Prostate gland (tissue), 2 donors: ENCODE data around the gene GNB3. TPM values are rescaled to one million over a fixed set of nuclear protein-coding genes. Genes with fewer than 3 reads are reported as not detected.

Experiments
- DNase-seq: peaks from one replicate; pipeline ENCODE4 v3.0.0-alpha.2; 2019; ENCODE audit warnings: low spot score
- H3K27ac ChIP-seq, 2 donors: fragments of 200-600 bp; sonication (generic); 2 replicates each; pipeline ENCODE4 v1.5.1; 2017 to 2019
- H3K27me3 ChIP-seq: fragments of 200-600 bp; sonication (generic); replicated peaks from 2 replicates; pipeline ENCODE4 v1.5.1; 2019; ENCODE audit not compliant: insufficient read depth
- H3K36me3 ChIP-seq, 2 donors: fragments of 200-600 bp; sonication (generic); 1 replicate in 1 of 2; 2 replicates in 1 of 2; pipeline versions ENCODE4 v1.5.1 to v1.8.1; 2017 to 2019
- H3K4me1 ChIP-seq: fragments of 200-600 bp; sonication (generic); replicated peaks from 2 replicates; pipeline ENCODE4 v1.5.1; 2019
- H3K4me3 ChIP-seq, 2 donors: fragments of 200-600 bp; sonication (generic); 2 replicates each; pipeline ENCODE4 v1.5.1; 2017 to 2019
- H3K9me3 ChIP-seq: fragments of 200-600 bp; sonication (generic); 2 replicates; pipeline ENCODE4 v1.5.1; 2017
- POLR2A ChIP-seq: fragments of 450-650 bp; IDR thresholded peaks from one replicate; pipeline ENCODE4 v1.6.1; 2016; ENCODE audit warnings: antibody characterized with exemption, mild to moderate bottlenecking
- POLR2AphosphoS5 ChIP-seq: sonication (generic); formaldehyde crosslinking; IDR thresholded peaks from one replicate; pipeline ENCODE4 v1.6.1; 2017; ENCODE audit warnings: antibody characterized with exemption
- WGBS: methylation state at CpG from one replicate; pipeline ENCODE4 v1.1.5; 2018; 5-methylcytosine and 5-hydroxymethylcytosine counted together
- intact Hi-C: fragments of 100-400 bp; cut with DNase I; formaldehyde crosslinking; loops from one replicate; pipeline ENCODE4 v1.14.2; 2022
- total RNA-seq, 2 donors: library from RNA; depleted of rRNA; stranded (reverse); fragments of >200 nt; gene quantifications; one replicate each; pipeline ENCODE4 v1.1.0, GENCODE V29; 2016
- TF ChIP-seq, protein P1 (sequence below), 4 experiments: fragments of 200-600 bp in 2 of 4; fragments of 450-650 bp in 2 of 4; sonication (generic) in 2 of 4; IDR thresholded peaks; 1 replicate in 3 of 4; 2 replicates in 1 of 4; pipeline ENCODE4 v1.5.1; 2016 to 2019; ENCODE audit warnings: antibody characterized with exemption in 4 of 4, mild to moderate bottlenecking in 2 of 4, moderate library complexity in 2 of 4

The GNB3 gene
- total RNA-seq, 2 donors from 2014 or later = 2.3 to 2.4 TPM

DNA sequence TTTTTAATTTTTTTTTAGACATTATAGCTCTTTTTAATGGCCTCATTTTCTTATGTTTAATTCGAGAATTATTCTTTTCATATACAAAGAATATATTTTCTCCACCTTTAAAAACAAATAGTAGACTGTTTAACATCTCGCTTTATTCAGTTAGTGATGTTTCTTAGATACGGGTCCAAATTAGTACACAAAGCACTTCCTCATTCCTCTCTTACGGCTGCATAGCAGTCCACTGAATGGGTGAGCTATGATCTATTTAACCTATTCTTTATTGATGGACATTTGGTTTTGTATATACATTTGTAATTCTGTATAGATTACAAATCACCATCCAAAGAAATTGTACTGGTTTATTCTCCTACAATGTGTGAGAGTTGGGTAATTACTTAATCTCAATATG lies 27.4 kb upstream of the GNB3 start:
- H3K27ac ChIP-seq = no peak overlapping the region
- H3K27me3 ChIP-seq = no peaks in the 10 kb centered on the region
- intact Hi-C loops = no loop called here
- no peaks in the 10 kb centered on the region for H3K9me3 ChIP-seq
- WGBS = 50% methylated on average over 4 of the region's 4 CpGs
- TF ChIP-seq POLR2A = no peak
- TF ChIP-seq, protein P1, sequence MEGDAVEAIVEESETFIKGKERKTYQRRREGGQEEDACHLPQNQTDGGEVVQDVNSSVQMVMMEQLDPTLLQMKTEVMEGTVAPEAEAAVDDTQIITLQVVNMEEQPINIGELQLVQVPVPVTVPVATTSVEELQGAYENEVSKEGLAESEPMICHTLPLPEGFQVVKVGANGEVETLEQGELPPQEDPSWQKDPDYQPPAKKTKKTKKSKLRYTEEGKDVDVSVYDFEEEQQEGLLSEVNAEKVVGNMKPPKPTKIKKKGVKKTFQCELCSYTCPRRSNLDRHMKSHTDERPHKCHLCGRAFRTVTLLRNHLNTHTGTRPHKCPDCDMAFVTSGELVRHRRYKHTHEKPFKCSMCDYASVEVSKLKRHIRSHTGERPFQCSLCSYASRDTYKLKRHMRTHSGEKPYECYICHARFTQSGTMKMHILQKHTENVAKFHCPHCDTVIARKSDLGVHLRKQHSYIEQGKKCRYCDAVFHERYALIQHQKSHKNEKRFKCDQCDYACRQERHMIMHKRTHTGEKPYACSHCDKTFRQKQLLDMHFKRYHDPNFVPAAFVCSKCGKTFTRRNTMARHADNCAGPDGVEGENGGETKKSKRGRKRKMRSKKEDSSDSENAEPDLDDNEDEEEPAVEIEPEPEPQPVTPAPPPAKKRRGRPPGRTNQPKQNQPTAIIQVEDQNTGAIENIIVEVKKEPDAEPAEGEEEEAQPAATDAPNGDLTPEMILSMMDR (IDR thresholded peaks at IDR 0.05) = no peak
- TF ChIP-seq POLR2AphosphoS5 = no peak
- H3K36me3 ChIP-seq = no peaks in the 10 kb centered on the region
- no peaks in the 10 kb centered on the region for H3K4me1 ChIP-seq
- no peak overlapping the region for H3K4me3 ChIP-seq
- no peak for DNase-seq

DNA sequence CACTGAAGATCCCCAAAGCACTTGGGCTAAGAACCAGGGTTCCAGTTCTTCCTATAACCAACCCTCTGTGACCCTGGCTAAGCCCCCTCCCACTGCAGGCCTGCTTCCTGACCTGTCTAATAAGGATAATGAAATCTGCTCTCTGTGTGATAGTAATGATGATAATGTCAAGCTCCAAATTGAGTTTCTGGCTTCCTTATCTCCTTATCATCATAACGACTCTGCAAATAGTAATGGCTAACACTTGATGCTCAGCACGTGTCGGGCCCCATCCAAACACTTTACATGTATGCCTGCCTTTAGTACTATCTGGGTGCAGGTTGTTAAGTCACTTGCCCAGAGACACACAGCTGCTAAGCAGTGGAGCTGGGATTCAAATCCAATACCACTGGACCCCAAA lies 24.1 kb upstream of the GNB3 start:
- Histone ChIP-seq H3K9me3 (no peaks in the 10 kb centered on the region), H3K36me3 (no peaks in the 10 kb centered on the region), H3K27ac (no peak overlapping the region), H3K4me1 (no peaks in the 10 kb centered on the region), H3K4me3 (no peak overlapping the region), H3K27me3 (no peaks in the 10 kb centered on the region)
- intact Hi-C loops = no loop called here
- TF ChIP-seq POLR2A (no peak), POLR2AphosphoS5 (no peak)
- TF ChIP-seq, protein P1 (IDR thresholded peaks at IDR 0.05) = no peak
- no peak for DNase-seq
- 44% methylated on average over 3 of the region's 3 CpGs for WGBS

DNA sequence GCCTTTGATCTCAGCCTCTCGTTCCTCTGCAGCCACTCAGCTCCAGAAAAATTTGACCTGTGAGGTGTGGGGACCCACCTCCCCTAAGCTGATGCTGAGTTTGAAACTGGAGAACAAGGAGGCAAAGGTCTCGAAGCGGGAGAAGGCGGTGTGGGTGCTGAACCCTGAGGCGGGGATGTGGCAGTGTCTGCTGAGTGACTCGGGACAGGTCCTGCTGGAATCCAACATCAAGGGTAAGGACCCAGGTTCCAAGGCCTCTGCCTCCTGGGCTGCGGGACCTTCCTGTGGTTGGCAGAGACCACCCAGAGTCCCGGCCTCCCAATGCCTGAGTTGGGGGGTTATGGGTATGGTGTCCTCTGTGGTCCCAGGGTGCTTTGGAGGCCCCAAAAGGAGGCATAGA lies 23.6 kb upstream of the GNB3 start:
- Histone ChIP-seq H3K4me1 (no peaks in the 10 kb centered on the region), H3K36me3 (no peaks in the 10 kb centered on the region), H3K27me3 (no peaks in the 10 kb centered on the region), H3K27ac (no peak overlapping the region), H3K9me3 (no peaks in the 10 kb centered on the region), H3K4me3 (no peak overlapping the region)
- intact Hi-C loops = no loop called here
- DNase-seq = no peak
- TF ChIP-seq POLR2A = no peak
- TF ChIP-seq, protein P1 (IDR thresholded peaks at IDR 0.05) = no peak
- no peak for TF ChIP-seq POLR2AphosphoS5
- WGBS = 74% methylated on average over 8 of the region's 8 CpGs

DNA sequence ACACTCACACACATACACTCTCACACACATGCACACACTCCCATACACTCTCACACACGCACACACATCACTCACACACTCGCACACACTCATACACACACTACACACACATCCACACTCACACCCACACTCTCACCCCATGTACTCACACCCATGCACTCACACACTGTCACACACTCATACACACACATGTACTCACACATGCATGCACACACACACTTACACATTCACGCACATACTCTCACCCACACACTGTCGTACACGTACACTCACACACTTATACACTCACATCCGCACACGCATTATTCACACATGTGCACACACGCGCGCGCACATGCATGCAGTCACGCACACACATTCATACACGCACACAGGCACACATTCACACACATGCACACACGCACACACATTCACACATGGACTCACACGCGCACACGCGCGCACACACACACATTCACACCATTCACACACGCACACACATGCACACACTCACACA lies 23.0 kb upstream of the GNB3 start:
- 92% methylated on average over 20 of the region's 20 CpGs for WGBS
- intact Hi-C loops = no loop called here

DNA sequence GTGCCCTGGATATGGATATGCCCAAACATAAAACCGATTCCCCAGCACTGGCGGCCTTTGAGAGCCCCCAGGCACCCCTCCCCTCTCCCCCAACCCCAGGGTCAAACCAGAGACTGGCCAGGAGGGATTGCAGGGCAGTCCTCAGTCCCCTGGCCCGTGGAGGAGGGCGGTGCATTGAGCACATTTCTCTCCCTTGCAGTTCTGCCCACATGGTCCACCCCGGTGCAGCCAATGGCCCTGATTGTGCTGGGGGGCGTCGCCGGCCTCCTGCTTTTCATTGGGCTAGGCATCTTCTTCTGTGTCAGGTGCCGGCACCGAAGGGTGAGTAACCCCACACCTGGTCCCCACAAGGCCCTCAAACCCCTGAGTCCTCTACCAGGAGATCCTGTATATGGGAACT lies 22.5 kb upstream of the GNB3 start:
- no peaks in the 10 kb centered on the region for H3K4me1 ChIP-seq
- H3K4me3 ChIP-seq = no peak overlapping the region
- no peaks in the 10 kb centered on the region for H3K36me3 ChIP-seq
- H3K27ac ChIP-seq = no peak overlapping the region
- intact Hi-C loops = no loop called here
- no peaks in the 10 kb centered on the region for H3K27me3 ChIP-seq
- H3K9me3 ChIP-seq = no peaks in the 10 kb centered on the region
- 63% methylated on average over 10 of the region's 10 CpGs for WGBS
- no peak for DNase-seq
- TF ChIP-seq, protein P1 (IDR thresholded peaks at IDR 0.05) = no peak
- TF ChIP-seq POLR2A (no peak), POLR2AphosphoS5 (no peak)

More for the DNA sequence above, 23.0 kb upstream of the GNB3 start:
- no peak for DNase-seq
- H3K27ac ChIP-seq = no peak overlapping the region
- H3K4me1 ChIP-seq = no peaks in the 10 kb centered on the region
- no peak overlapping the region for H3K4me3 ChIP-seq
- no peaks in the 10 kb centered on the region for H3K36me3 ChIP-seq
- no peaks in the 10 kb centered on the region for H3K9me3 ChIP-seq
- H3K27me3 ChIP-seq = no peaks in the 10 kb centered on the region
- TF ChIP-seq POLR2AphosphoS5 (no peak), POLR2A (no peak)
- TF ChIP-seq, protein P1 (IDR thresholded peaks at IDR 0.05) = no peak
